Choroid plexus epithelial cell (primary cell): Measurements from ENCODE around the gene ZCCHC14.

Experiments used
- DNase-seq: peaks from one replicate; pipeline ENCODE4 v3.0.0-alpha.2; 2010; ENCODE audit warnings: low read depth
- H3K4me3 ChIP-seq: 2 replicates; pipeline ENCODE4 v1.5.1; 2011; ENCODE audit warnings: low read depth, mild to moderate bottlenecking, control low read depth, low read length, moderate library complexity
- TF ChIP-seq, protein P1 (sequence below): conservative IDR thresholded peaks from 2 replicates; pipeline ENCODE4 v1.5.1; 2011; ENCODE audit warnings: low read depth, mild to moderate bottlenecking, control low read depth, inconsistent platforms, low read length, moderate library complexity

ZCCHC14 gene

DNA sequence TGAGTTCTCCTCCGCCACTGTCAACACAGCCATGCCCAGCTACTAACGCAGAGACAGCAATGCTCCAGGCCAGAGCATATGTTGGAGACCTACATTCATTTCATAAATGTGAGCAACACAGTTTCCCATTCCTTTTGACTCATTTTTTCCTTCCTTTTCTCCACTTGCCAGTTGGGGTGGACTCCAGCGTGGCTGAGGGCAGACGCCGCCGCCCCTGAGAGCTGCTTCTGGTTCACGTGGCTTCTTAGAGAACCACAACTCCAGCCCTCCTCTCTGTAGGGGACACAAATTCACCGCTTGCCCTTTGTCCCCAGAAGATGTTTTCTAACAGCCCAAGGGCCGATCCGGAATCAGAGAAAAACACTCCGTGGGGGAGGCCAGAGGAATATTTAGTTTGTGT is 45.8 kb upstream of the ZCCHC14 start:
- H3K4me3 ChIP-seq: no peak overlapping the region
- DNase-seq: peak; percentile 95
- TF ChIP-seq, protein P1, sequence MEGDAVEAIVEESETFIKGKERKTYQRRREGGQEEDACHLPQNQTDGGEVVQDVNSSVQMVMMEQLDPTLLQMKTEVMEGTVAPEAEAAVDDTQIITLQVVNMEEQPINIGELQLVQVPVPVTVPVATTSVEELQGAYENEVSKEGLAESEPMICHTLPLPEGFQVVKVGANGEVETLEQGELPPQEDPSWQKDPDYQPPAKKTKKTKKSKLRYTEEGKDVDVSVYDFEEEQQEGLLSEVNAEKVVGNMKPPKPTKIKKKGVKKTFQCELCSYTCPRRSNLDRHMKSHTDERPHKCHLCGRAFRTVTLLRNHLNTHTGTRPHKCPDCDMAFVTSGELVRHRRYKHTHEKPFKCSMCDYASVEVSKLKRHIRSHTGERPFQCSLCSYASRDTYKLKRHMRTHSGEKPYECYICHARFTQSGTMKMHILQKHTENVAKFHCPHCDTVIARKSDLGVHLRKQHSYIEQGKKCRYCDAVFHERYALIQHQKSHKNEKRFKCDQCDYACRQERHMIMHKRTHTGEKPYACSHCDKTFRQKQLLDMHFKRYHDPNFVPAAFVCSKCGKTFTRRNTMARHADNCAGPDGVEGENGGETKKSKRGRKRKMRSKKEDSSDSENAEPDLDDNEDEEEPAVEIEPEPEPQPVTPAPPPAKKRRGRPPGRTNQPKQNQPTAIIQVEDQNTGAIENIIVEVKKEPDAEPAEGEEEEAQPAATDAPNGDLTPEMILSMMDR: no peak

DNA sequence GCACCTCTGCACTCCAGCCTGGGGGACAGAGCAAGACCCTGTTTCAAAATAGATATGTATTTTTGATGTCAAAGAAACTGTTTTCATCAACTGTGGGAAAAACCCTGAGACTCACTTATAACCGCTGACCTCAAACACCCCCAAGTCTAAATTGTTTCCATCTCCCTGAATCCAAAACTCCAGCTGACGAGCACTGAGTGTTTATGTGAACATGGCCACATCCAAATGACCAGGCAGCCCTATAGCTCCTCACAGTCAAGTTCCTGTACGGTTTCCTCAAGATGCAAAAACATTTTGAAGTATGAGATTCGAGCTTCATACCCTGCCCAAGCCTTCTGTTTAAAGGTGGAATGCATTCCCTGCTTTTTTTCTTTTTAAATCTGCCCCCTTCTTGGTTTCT is 45.3 kb upstream of the ZCCHC14 start:
- no peak overlapping the region for H3K4me3 ChIP-seq
- DNase-seq: peak; percentile 76

DNA sequence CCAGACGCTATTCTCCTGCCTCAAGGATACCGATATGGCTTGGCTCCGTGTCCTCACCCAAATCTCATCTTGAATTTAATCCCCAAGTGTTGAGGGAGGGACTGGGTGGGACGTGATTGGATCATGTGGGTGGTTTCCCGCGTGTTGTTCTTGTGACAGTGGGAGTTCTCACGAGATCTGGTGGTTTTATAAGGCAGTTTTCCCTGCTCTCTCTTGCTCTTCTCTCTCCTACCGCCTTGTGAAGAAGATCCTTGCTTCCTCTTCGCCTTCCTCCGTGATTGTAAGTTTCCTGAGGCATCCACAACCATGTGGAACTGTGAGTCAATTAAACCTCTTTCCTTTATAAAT is 43.9 kb upstream of the ZCCHC14 start:
- no peak for DNase-seq

More for the DNA sequence above, 45.3 kb upstream of the ZCCHC14 start:
- TF ChIP-seq, protein P1: no peak

DNA sequence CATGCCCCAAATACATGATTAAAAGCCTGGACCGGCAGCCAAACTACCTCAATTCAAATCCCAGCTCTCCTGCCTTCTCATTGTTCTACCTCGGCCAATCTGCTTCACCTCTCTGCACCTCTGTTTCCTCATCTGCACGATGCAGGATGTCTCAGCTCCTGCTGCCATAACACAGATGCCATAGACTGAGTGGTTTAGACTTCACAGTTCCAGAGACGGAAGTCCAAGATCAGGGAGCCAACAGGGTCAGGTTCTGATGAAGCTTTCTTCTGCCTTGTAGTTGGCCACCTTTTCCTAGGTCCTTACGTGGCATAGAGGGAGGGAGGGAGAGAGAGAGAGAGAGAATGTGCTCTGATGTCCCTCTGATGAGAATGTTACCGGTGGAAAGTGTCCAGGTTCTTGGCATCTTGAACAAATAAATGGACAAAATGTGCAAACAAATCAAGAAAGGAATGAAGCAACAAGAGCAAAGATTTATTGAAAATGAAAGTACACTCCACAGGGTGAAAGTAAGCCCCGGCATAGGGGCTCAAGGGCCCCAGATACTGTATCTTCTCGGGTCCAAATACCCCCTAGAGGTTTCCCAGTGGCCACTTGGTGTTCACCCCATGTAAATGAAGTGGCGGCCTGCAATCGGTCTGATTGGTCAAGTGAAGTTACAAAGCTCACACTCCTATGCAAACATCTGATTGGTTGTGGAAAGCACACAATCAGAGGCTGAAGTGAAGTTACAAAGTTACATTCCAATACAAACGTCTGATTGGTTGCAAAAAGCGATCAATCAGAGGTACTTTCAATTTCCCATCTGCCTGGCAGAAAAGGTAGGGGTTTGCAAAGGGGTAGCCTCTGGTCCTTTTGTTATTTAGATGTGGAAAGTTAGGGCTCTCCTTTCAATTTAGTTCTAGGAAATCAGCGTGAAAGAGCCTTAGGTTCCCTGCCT is 43.3 kb upstream of the ZCCHC14 start:
- no peak overlapping the region for H3K4me3 ChIP-seq
- no peak for DNase-seq
- TF ChIP-seq, protein P1: no peak

More for the DNA sequence above, 43.9 kb upstream of the ZCCHC14 start:
- TF ChIP-seq, protein P1: no peak
- H3K4me3 ChIP-seq: no peak overlapping the region

DNA sequence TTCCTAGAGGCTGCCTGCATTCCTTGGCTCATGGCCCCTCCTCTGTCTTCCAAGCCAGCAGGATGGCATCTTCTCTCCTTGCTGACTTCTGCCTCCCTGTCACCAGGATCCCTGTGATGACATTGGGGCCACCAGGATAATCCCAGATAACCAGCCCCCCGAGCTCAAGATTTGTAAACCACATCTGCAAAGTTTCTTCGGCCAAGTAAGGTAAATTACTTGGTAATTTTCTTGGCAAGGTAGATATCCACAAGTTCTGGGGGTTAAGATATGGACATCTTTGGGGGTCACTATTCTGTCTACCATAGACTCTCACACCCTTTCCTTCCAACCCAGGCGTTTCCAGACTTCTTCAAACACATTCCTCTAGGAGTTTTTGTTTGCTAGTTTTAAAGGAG is 42.6 kb upstream of the ZCCHC14 start:
- DNase-seq: no peak
- TF ChIP-seq, protein P1: no peak
- H3K4me3 ChIP-seq: no peak overlapping the region

DNA sequence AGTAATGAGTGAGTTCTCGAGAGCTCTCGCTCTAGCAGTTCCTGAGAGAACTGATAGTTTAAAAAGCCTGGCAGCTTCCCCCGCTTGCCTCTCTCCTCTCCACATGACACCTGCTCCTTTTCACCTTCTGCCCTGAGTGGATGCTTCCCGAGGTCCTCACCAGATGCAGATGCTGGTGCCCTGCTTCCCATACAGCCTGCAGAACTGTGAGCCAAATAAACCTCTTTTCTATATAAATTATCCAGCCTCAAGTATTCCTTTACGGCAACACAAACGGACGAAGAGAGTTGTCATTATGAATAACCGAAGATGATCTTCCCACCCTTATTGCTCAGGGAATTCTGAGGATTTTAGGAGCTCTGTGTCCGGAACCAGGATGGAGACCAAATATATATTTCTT is 41.9 kb upstream of the ZCCHC14 start:
- TF ChIP-seq, protein P1: no peak
- no peak for DNase-seq
- no peak overlapping the region for H3K4me3 ChIP-seq
